Esophagus squamous epithelium (tissue), 5 donors: Measurements from ENCODE around the gene ZNF846. TPM values are rescaled to one million over a fixed set of nuclear protein-coding genes. Genes with fewer than 3 reads are reported as not detected.

ENCODE experiments used
- DNase-seq: peaks from one replicate; lab custom pipeline; 2025; lab: John Stamatoyannopoulos, UW
- H3K27ac ChIP-seq, 4 donors: fragments of 200-600 bp; sonication (generic); one replicate each; pipeline ENCODE4 v1.5.1; 2016 to 2019; ENCODE audit warnings: mild to moderate bottlenecking in 1 of 4
- H3K27me3 ChIP-seq, 4 donors: fragments of 200-600 bp; sonication (generic); 1 replicate in 3 of 4; 2 replicates in 1 of 4; pipeline versions ENCODE4 v1.5.1 to v1.6.0; 2017 to 2021; ENCODE audit warnings: antibody characterized with exemption in 1 of 4
- H3K36me3 ChIP-seq, 3 donors: fragments of 200-600 bp; sonication (generic); one replicate each; pipeline ENCODE4 v1.5.1; 2016 to 2019
- H3K4me1 ChIP-seq, 3 donors: fragments of 200-600 bp; sonication (generic); one replicate each; pipeline ENCODE4 v1.5.1; 2017 to 2019
- H3K4me3 ChIP-seq, 4 donors: fragments of 200-600 bp; sonication (generic); 1 replicate in 3 of 4; 2 replicates in 1 of 4; pipeline ENCODE4 v1.5.1; 2016 to 2019; ENCODE audit warnings: mild to moderate bottlenecking in 2 of 4, moderate library complexity in 1 of 4
- H3K9me3 ChIP-seq, 3 donors: fragments of 200-600 bp; sonication (generic); one replicate each; pipeline ENCODE4 v1.5.1; 2016 to 2019
- CTCF ChIP-seq, 6 experiments: fragments of 450-650 bp in 4 of 6; fragments of 200-600 bp in 2 of 6; sonication (generic) in 2 of 6; IDR thresholded peaks; one replicate each; pipeline ENCODE4 v1.5.1; 2016 to 2019; ENCODE audit warnings: antibody characterized with exemption in 6 of 6, mild to moderate bottlenecking in 4 of 6, moderate library complexity in 4 of 6
- POLR2A ChIP-seq, 4 donors: fragments of 450-650 bp; IDR thresholded peaks; one replicate each; pipeline ENCODE4 v1.6.1; 2017; ENCODE audit warnings: antibody characterized with exemption in 4 of 4, mild to moderate bottlenecking in 4 of 4, moderate library complexity in 3 of 4
- WGBS, 2 donors: methylation state at CpG; one replicate each; pipeline ENCODE4 v1.1.5; 2018; 5-methylcytosine and 5-hydroxymethylcytosine counted together
- intact Hi-C: fragments of 100-400 bp; cut with DNase I; formaldehyde crosslinking; loops from one replicate; pipeline ENCODE4 v1.15.0; 2022
- total RNA-seq, 4 donors: library from RNA; depleted of rRNA; stranded (reverse); fragments of >200 nt; gene quantifications; one replicate each; pipeline ENCODE4 v1.1.0, GENCODE V29; 2016
- donor health status: DM: yes; HTN: yes; CAD: no.

The ZNF846 gene
- total RNA-seq: 10 to 100 TPM; 10.8 to 18.5 (median 13.5) TPM

- intact Hi-C loops: no loop called here
- 0 to 1% methylated on average over 37 to 44 of the region's 65 CpGs for WGBS, 2 donors
- TF ChIP-seq CTCF (IDR thresholded peaks at IDR 0.05) (peak in 1 of 6 experiments; percentile 6), POLR2A (IDR thresholded peaks at IDR 0.05) (peak in 2 of 4 donors; percentile 75 to 85)
These were observed at the start of gene ZNF846 for GRCh38 chr19:9768175-9769112. TSS of gene ZNF846 (minus strand) at chr19:9768738. CDS start at chr19:9764950, 3,788 bp downstream.

GRCh38 chr19:9818175-9818733, 49.7 kb upstream of the ZNF846 start:
- DNase-seq: no peak
- WGBS, 2 donors: 11 to 14% methylated on average over 9 of the region's 39 CpGs
- H3K4me1 ChIP-seq: peaks cover 14 to 34% (median 18%) of the 10 kb centered on the region in 3 donors
- intact Hi-C loops: no loop called here
- peak overlapping the region; percentile 75 to 99 (median 94) for H3K4me3 ChIP-seq
- H3K27me3 ChIP-seq: no peaks in the 10 kb centered on the region
- H3K9me3 ChIP-seq: no peaks in the 10 kb centered on the region
- H3K36me3 ChIP-seq: peaks cover 0 to 33% (median 0%) of the 10 kb centered on the region in 3 donors
- TF ChIP-seq CTCF (IDR thresholded peaks at IDR 0.05): no peak
- TF ChIP-seq POLR2A (IDR thresholded peaks at IDR 0.05): no peak
- H3K27ac ChIP-seq: peak overlapping the region; percentile 97 to 99 (median 98)

More at GRCh38 chr19:9768175-9769112, at the start of gene ZNF846:
- peak; percentile 63 for DNase-seq
- peak within 1 kb of the TSS; percentile 61 to 80 (median 69) for H3K4me3 ChIP-seq
- H3K27me3 ChIP-seq: no peaks in the 10 kb centered on the region
- peaks cover 0 to 22% (median 9%) of the 10 kb centered on the region in 3 donors for H3K9me3 ChIP-seq
- H3K36me3 ChIP-seq: peaks cover 0 to 40% (median 0%) of the 10 kb centered on the region in 3 donors
- peak within 1 kb of the TSS; percentile 94 to 98 (median 95) for H3K27ac ChIP-seq
- H3K4me1 ChIP-seq: peaks cover 4 to 23% (median 10%) of the 10 kb centered on the region in 3 donors

- 97 to 100% methylated on average over 5 to 12 of the region's 21 CpGs for WGBS, 2 donors
- no peak for DNase-seq
These were observed 42.6 kb upstream of the ZNF846 start for GRCh38 chr19:9811139-9811538.

GRCh38 chr19:9808855-9809824, 40.6 kb upstream of the ZNF846 start:
- H3K27ac ChIP-seq: no peak overlapping the region
- WGBS, 2 donors: 71 to 87% methylated on average over 10 of the region's 11 CpGs
- intact Hi-C loops: no loop called here

More at GRCh38 chr19:9811139-9811538, 42.6 kb upstream of the ZNF846 start:
- TF ChIP-seq CTCF (IDR thresholded peaks at IDR 0.05): no peak
- TF ChIP-seq POLR2A (IDR thresholded peaks at IDR 0.05): no peak
- H3K27me3 ChIP-seq: no peaks in the 10 kb centered on the region
- no peaks in the 10 kb centered on the region for H3K9me3 ChIP-seq
- no peak overlapping the region for H3K4me3 ChIP-seq
- no peak overlapping the region for H3K27ac ChIP-seq
- intact Hi-C loops: no loop called here
- peaks cover 10 to 98% (median 23%) of the 10 kb centered on the region in 3 donors for H3K36me3 ChIP-seq
- H3K4me1 ChIP-seq: peaks cover 0 to 3% (median 0%) of the 10 kb centered on the region in 3 donors

More at GRCh38 chr19:9808855-9809824, 40.6 kb upstream of the ZNF846 start:
- Histone ChIP-seq H3K4me1 (no peaks in the 10 kb centered on the region), H3K4me3 (no peak overlapping the region), H3K27me3 (no peaks in the 10 kb centered on the region), H3K36me3 (peaks cover 10 to 93% (median 23%) of the 10 kb centered on the region in 3 donors), H3K9me3 (no peaks in the 10 kb centered on the region)
- no peak for DNase-seq
- no peak for TF ChIP-seq POLR2A (IDR thresholded peaks at IDR 0.05)
- TF ChIP-seq CTCF (IDR thresholded peaks at IDR 0.05): no peak
